Uterus (tissue), 4 donors: ENCODE measurements around the gene CAMK2D. TPM values are rescaled to one million over a fixed set of nuclear protein-coding genes. Genes with fewer than 3 reads are reported as not detected.

Source experiments
- DNase-seq, 2 donors: peaks; one replicate each; pipeline ENCODE4 v3.0.0-alpha.2; 2019 to 2020
- H3K27ac ChIP-seq, 2 donors: fragments of 200-600 bp; sonication (generic); 1 replicate in 1 of 2; 2 replicates in 1 of 2; pipeline ENCODE4 v1.5.1; 2016 to 2018
- H3K27me3 ChIP-seq, 2 donors: fragments of 200-600 bp; sonication (generic); one replicate each; pipeline ENCODE4 v1.5.1; 2018 to 2019; ENCODE audit warnings: control low read depth in 1 of 2
- H3K36me3 ChIP-seq, 2 donors: fragments of 200-600 bp; sonication (generic); one replicate each; pipeline ENCODE4 v1.5.1; 2019; ENCODE audit warnings: control low read depth in 1 of 2
- H3K4me1 ChIP-seq, 2 donors: fragments of 200-600 bp; sonication (generic); one replicate each; pipeline ENCODE4 v1.5.1; 2018 to 2019; ENCODE audit warnings: control low read depth in 1 of 2
- H3K4me3 ChIP-seq, 2 donors: fragments of 200-600 bp; sonication (generic); 1 replicate in 1 of 2; 2 replicates in 1 of 2; pipeline ENCODE4 v1.5.1; 2018 to 2019; ENCODE audit warnings: mild to moderate bottlenecking in 1 of 2
- H3K9me3 ChIP-seq, 2 donors: fragments of 200-600 bp; sonication (generic); one replicate each; pipeline ENCODE4 v1.5.1; 2019; ENCODE audit warnings: control low read depth in 1 of 2
- POLR2A ChIP-seq, 2 donors: fragments of 450-650 bp; IDR thresholded peaks; one replicate each; pipeline ENCODE4 v1.6.1; 2016; ENCODE audit warnings: antibody characterized with exemption in 2 of 2, mild to moderate bottlenecking in 1 of 2, moderate library complexity in 1 of 2
- intact Hi-C: fragments of 100-400 bp; cut with DNase I; formaldehyde crosslinking; loops from one replicate; pipeline ENCODE4 v1.15.1; 2023; ENCODE audit warnings: low total_unique reads
- total RNA-seq, 4 donors: library from RNA; depleted of rRNA in 3 of 4; stranded (reverse); fragments of >200 nt in 3 of 4; gene quantifications; one replicate each; pipeline versions ENCODE4 v1.1.0 to v1.2.4, GENCODE V29; 2014 to 2023
- TF ChIP-seq, protein P1 (sequence below), 4 experiments: fragments of 200-600 bp in 2 of 4; fragments of 450-650 bp in 2 of 4; sonication (generic) in 2 of 4; IDR thresholded peaks; one replicate each; pipeline ENCODE4 v1.5.1; 2016 to 2019; ENCODE audit warnings: antibody characterized with exemption in 4 of 4, mild to moderate bottlenecking in 2 of 4, moderate library complexity in 1 of 4
- donor health status: DM: yes; HTN: yes; CAD: no.

The CAMK2D gene
- total RNA-seq, 4 donors from 2014 or later = 41.5 to 95.3 (median 54.3) TPM

- no peak for DNase-seq
- intact Hi-C loops = no loop called here
These were observed 208.5 kb downstream of the CAMK2D start for GRCh38 chr4:113553082-113553481.

DNA sequence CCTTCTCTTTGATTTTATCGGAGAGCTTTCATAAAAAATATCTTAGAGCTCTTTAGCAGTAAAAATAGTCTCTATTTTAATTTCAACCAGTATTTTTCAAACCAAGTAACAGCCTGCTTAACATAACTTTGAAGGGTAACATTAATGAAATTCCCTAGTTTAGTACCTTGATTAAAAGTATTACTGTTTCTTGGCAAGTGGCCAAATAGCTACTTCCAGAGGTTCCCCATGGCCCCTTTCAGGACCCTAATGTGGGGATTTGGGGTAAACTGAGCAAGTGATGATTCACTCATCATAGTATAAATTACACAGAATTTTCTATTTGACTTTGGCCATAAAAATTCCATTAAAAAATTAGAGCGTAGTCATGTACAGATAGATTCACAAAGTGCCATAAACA is 211.0 kb downstream of the CAMK2D start:
- Histone ChIP-seq H3K4me1 (no peaks in the 10 kb centered on the region), H3K36me3 (no peaks in the 10 kb centered on the region), H3K27ac (no peak overlapping the region), H3K9me3 (no peaks in the 10 kb centered on the region), H3K27me3 (no peaks in the 10 kb centered on the region), H3K4me3 (no peak overlapping the region)
- intact Hi-C loops = no loop called here
- TF ChIP-seq, protein P1, sequence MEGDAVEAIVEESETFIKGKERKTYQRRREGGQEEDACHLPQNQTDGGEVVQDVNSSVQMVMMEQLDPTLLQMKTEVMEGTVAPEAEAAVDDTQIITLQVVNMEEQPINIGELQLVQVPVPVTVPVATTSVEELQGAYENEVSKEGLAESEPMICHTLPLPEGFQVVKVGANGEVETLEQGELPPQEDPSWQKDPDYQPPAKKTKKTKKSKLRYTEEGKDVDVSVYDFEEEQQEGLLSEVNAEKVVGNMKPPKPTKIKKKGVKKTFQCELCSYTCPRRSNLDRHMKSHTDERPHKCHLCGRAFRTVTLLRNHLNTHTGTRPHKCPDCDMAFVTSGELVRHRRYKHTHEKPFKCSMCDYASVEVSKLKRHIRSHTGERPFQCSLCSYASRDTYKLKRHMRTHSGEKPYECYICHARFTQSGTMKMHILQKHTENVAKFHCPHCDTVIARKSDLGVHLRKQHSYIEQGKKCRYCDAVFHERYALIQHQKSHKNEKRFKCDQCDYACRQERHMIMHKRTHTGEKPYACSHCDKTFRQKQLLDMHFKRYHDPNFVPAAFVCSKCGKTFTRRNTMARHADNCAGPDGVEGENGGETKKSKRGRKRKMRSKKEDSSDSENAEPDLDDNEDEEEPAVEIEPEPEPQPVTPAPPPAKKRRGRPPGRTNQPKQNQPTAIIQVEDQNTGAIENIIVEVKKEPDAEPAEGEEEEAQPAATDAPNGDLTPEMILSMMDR (IDR thresholded peaks at IDR 0.05) = no peak
- no peak for TF ChIP-seq POLR2A (IDR thresholded peaks at IDR 0.05)
- DNase-seq = no peak

More at GRCh38 chr4:113553082-113553481, 208.5 kb downstream of the CAMK2D start:
- Histone ChIP-seq H3K27ac (no peak overlapping the region), H3K9me3 (no peaks in the 10 kb centered on the region), H3K4me3 (no peak overlapping the region), H3K4me1 (no peaks in the 10 kb centered on the region), H3K36me3 (no peaks in the 10 kb centered on the region), H3K27me3 (no peaks in the 10 kb centered on the region)
- no peak for TF ChIP-seq POLR2A (IDR thresholded peaks at IDR 0.05)
- TF ChIP-seq, protein P1 (IDR thresholded peaks at IDR 0.05) = no peak

DNA sequence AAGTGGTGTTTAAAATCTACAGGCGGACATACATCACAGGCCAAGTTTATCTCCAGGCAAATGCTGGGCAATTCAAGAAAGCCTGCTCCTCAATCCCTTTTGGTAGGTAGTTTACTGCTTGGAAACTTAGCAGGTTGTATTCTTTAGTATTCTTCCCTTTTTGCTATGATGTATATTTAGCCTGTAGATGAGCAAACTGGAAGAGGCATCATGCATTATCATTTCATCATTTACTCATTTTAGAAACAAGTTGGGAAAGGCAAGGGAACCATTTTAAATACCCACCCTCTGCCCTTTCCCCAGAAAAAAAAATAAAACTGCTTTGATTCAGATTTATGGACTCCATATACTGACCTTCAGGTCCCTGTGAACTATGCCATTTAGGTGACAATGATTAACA is 213.2 kb downstream of the CAMK2D start:
- no peak for DNase-seq

DNA sequence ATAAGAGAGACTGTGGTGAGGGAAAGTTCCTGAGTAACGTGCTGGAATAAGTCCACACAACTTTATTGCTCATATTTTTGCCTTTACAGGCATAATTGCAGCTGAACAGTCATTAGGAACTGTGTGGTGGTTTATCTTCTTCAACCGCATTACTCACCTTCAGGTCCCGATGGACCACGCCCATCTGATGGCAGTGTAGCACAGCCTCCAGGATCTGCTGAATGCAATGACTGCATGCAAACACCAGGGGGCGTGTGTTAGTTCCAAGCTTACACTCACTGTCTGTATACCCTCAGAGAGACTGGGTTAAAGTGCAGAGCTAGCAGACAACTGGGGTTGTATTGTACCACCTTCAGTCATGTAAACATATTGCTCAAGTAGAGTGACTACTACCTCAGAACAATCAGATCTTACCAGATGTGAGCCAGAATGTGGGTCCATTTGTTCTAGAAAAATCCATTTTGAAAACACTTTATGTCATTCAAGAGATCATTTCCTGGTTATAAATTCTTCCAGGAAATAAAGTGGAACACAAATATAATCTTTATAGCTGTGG is 214.0 kb downstream of the CAMK2D start:
- intact Hi-C loops = loop anchor here (10.0 kb wide), 1 partner anchor 217 kb away; the partner anchor contains the start of gene CAMK2D
- peak overlapping the region; percentile 25 to 55 for H3K27ac ChIP-seq
- peak; percentile 78 to 84 for DNase-seq

More for the DNA sequence above, 213.2 kb downstream of the CAMK2D start:
- intact Hi-C loops = loop anchor here (10.0 kb wide), 1 partner anchor 216 kb away; the partner anchor contains the start of gene CAMK2D
- no peaks in the 10 kb centered on the region for H3K9me3 ChIP-seq
- peak overlapping the region; percentile 25 to 55 for H3K27ac ChIP-seq
- no peak overlapping the region for H3K4me3 ChIP-seq
- H3K36me3 ChIP-seq = no peaks in the 10 kb centered on the region
- H3K27me3 ChIP-seq = no peaks in the 10 kb centered on the region
- H3K4me1 ChIP-seq = no peaks in the 10 kb centered on the region
- TF ChIP-seq, protein P1 (IDR thresholded peaks at IDR 0.05) = no peak
- TF ChIP-seq POLR2A (IDR thresholded peaks at IDR 0.05) = no peak

GRCh38 chr4:113541933-113542332 is 219.6 kb downstream of the CAMK2D start:
- Histone ChIP-seq H3K27ac (no peak overlapping the region), H3K27me3 (no peaks in the 10 kb centered on the region), H3K4me3 (no peak overlapping the region), H3K36me3 (no peaks in the 10 kb centered on the region), H3K4me1 (peaks cover 0 to 6% of the 10 kb centered on the region in 2 donors), H3K9me3 (no peaks in the 10 kb centered on the region)
- intact Hi-C loops = loop anchor here (10.0 kb wide), 1 partner anchor 223 kb away; the partner anchor contains the start of gene CAMK2D
- DNase-seq = no peak
- no peak for TF ChIP-seq POLR2A (IDR thresholded peaks at IDR 0.05)

More for the DNA sequence above, 214.0 kb downstream of the CAMK2D start:
- Histone ChIP-seq H3K36me3 (no peaks in the 10 kb centered on the region), H3K4me3 (no peak overlapping the region), H3K4me1 (no peaks in the 10 kb centered on the region), H3K27me3 (no peaks in the 10 kb centered on the region), H3K9me3 (no peaks in the 10 kb centered on the region)
- TF ChIP-seq, protein P1 (IDR thresholded peaks at IDR 0.05) = peak; percentile 84 to 89 (median 86)
- no peak for TF ChIP-seq POLR2A (IDR thresholded peaks at IDR 0.05)
